ENCODE measurements around the gene MXRA8.
A peak's percentile ranks its signal among the peaks of the same experiment; 100 is the strongest.
"Not testable (repeated sequence)": the region's sequence is repeated elsewhere in the genome, so short reads cannot be mapped to it uniquely, and the experiment has no call there.

MXRA8 gene

GRCh38 chr1:1358433-1359271 is at the start of gene MXRA8:
Gene MXRA8 (minus strand): TSS chr1:1358555. CDS start chr1:1358504, 51 bp downstream.
- peak in 8 of 42 donors; percentile 17 to 63 (median 47) for DNase-seq
- intact Hi-C loops (cut with DNase I): no loop called here

GRCh38 chr1:1407636-1408318 is 49.4 kb upstream of the MXRA8 start:
- no peak for DNase-seq
- intact Hi-C loops (cut with DNase I): no loop called here

DNA sequence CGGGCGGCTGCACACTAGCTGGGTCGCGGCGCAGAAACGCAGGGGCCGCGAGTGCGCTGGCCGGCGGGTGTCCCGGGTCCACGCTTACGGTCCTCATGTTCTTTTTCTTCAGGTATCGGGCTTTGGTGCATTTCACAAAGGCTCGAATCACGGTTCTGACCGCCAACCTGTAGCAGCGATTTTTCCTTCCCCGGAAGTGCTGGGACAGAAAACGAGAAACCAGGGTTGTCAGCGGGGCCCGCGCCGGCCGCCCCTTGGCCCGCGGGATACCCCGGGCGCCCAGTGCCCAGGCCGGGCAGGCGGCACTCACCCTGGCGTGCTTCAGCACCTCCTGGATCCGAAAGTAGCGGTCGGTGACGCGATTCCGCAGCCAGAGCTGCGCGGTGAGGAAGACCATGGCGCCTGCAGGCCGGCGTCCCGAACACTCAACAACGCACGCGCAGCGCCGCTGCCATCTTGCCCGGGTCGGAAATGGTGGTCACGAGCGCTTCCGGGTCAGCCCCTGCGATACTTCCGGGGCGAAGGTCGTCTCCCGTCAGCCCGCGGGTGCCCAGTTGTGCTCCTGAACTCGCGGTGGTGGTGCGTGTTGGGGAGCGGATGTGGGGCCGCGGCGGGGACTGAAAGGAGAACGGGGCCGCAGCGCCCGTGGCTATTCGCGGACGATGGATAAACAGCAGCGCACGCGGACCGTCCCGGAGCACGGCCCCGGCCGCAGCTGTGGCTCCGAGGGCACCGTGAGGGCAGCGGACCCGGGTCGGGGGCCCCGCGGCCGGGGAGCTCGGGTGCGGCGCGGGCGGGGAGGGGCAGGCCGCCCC is 48.7 kb upstream of the MXRA8 start, which contains the start of gene MRPL20:
Gene MRPL20 (minus strand): TSS at position 473 of the 815 bp plus-strand sequence. CDS start 76 bp downstream, at position 397.
- DNase-seq: peak; percentile 88 to 99 (median 95)
- intact Hi-C loops (cut with DNase I): no loop called here

DNA sequence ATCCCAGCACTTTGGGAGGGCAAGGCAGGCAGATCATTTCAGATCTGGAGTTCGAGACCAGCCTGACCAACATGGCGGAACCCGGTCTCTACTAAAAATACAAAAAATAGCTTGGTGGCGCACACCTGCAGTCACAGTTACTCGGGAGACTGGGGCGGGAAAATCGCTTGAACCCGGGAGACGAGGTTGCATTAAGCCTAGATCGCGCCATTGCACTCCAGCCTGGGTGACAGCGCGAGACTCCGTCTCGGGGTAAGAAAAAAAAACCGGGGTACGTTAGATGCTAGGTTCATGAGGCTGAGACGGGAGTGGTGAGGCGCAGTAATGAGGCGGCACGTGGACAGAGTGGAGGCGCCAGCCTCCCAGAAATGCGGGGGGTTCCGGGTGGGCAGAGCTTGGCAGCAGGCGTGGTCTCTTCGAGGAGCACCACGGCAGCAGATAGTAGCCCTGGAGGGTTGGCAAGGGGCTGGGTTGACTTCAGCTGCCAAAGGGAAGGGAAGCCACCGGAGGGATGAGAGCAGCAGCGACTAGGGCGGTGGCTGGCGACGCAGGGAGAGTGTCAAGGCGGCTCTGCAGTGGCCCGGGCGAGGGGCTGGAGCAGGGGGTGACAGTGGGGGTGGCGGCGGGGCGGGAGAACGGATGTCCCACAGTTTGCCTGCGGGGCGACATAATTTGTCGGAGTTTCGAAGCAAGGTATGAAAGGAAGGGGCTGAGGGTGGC is 47.9 kb upstream of the MXRA8 start:
- intact Hi-C loops (cut with DNase I): no loop called here

DNA sequence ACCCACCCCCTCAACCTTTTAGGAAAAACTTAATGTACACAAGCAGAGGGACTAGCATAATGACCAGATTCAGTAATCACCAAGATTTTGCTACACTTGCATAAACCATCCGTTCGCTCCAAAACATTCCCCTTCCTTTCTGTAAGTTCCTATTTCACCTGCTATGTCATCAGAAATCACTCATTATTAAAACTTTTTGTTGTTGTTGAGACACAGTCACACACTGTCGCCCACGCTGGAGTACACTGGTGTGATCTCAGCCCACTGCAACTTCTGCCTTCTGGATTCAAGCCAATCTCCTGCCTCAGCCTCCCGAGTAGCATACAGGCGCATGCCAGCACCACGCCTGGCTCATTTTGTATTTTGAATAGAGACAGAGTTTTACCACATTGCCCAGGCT is 45.3 kb upstream of the MXRA8 start:
- DNase-seq: no peak
- intact Hi-C loops (cut with DNase I): no loop called here

More for the DNA sequence above, 47.9 kb upstream of the MXRA8 start:
- no peak for DNase-seq

GRCh38 chr1:1402901-1403392 is 44.6 kb upstream of the MXRA8 start:
- intact Hi-C loops (cut with DNase I); DNase-seq: not testable (repeated sequence)

DNA sequence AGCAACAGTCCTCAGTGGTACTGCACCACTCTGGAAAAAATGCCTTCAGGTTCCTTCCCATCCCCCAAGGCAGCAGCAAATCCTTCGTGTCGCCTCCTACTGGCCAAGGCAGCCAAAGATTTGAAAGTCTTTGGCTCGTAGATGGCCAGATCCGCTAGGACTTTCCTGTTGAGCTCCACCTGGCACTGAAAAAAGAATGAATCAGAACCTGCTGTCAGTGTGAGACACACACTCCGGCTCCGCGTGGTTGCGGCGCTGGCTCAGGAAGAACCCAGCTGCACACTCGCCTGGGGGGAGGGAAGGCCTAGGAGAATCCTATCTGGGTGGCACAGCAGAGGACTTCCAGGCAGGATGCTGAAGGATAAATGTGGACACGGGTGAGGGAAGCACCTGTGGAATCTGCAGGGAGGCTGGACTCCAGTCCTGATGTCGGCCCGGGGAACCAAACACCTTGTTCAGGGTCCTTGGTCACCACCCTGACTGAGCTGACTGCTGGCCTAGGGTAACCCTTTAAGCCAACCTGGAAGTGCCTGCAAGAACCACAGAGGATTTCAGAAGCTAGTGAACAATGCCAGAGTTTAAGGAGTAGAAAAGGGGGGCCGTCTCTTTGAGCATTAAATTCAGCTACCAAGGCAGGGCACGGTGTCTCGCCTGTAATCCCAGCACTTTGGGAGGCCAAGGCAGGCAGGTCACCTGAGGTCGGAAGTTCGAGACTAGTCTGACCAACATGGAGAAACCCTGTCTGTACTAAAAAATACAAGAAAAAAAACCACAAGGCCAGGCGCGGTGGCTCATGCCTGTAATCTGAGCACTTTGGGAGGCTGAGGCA is 43.9 kb upstream of the MXRA8 start:
- DNase-seq: no peak
- intact Hi-C loops (cut with DNase I): no loop called here

GRCh38 chr1:1401457-1402010 is 43.2 kb upstream of the MXRA8 start:
- intact Hi-C loops (cut with DNase I): no loop called here

DNA sequence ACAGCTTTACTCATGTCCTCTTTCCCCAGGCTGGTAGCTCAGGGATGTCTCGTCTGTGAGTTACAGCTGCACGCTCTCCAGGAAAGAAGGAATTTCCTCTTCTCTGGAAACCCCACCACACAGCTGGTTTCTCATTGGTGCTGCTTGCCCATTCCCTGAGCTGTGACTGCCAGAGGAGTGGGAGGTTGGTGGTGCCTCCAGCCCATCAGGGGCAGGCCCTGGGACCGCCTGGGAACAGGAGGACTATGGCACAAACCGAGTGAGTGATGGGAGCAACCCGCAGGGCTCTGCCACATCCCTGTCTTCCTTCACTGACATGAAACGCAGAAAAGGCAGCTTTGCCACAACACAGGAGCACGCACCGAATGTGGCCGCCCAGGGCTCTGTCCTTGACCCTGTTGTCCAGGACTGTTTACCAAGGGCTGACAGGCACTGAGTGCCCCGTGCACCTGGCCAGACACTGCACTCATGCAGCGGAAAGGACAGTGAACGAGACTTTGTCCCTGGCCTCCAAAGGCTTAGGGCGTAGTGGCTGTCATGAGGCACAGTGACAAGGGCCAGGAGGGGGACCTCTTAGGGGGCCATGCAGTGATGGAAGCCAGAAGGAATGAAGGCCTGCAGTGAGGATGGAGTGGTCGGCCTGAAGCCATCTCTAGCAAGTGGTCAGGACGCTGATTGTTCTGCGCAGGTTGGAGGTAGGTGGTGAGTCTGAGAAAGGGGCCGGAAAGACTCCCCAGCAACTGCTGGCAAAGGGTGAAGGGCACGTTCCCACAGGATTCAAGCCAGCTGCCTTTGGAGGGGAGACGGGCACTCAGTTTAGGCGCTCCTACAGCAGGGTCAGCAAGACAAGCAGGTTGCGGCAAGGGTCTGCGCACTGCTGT is 42.5 kb upstream of the MXRA8 start:
- intact Hi-C loops (cut with DNase I): no loop called here

More at GRCh38 chr1:1401457-1402010, 43.2 kb upstream of the MXRA8 start:
- no peak for DNase-seq

DNA sequence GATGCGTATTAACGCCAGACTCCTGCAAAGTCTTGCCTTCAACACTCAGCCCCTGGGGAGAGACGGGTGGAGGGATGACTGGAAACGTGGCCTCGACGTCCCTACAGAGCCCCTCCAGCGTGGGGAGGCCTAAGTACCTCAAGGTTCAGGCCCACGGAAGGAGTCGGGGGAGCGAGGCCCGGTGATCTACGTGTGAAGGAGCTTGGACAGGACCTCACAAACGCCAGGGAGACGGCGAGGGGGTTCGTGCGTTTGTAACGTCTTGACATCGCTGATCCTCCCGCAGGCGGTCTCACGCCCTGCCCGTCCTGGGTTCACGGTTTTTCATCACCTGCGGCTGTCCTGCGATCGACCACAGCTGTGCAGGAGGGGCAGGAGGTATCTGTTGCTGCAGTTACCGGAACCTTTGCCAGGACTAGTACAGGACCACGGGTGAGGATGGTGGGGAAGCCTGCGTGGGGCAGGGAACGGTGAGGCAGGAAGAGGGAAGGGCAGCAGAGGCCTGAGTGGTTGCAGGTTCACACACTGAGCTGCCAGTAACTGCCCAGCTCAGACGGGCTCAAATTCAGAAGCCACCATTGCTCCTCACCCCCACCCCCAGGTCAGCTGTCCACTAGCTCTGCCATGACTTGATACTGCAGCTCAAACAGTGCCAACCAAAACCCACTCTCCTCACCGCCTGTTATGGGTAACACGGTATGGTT is 41.7 kb upstream of the MXRA8 start:
- DNase-seq: peak in 1 of 42 donors; percentile 15
- intact Hi-C loops (cut with DNase I): loop anchor here (10.0 kb wide), 1 partner anchor 45 kb away; the partner anchor contains the start of gene ATAD3C

More for the DNA sequence above, 42.5 kb upstream of the MXRA8 start:
- no peak for DNase-seq

GRCh38 chr1:1399187-1399871 is 41.0 kb upstream of the MXRA8 start, which contains the start of gene CCNL2:
Gene CCNL2 (minus strand): TSS chr1:1399335. CDS start chr1:1399306, 29 bp downstream.
- intact Hi-C loops (cut with DNase I): loop anchor here (10.0 kb wide), 1 partner anchor 45 kb away; the partner anchor contains the start of gene ATAD3C
- DNase-seq: peak; percentile 95 to 100 (median 99)

DNA sequence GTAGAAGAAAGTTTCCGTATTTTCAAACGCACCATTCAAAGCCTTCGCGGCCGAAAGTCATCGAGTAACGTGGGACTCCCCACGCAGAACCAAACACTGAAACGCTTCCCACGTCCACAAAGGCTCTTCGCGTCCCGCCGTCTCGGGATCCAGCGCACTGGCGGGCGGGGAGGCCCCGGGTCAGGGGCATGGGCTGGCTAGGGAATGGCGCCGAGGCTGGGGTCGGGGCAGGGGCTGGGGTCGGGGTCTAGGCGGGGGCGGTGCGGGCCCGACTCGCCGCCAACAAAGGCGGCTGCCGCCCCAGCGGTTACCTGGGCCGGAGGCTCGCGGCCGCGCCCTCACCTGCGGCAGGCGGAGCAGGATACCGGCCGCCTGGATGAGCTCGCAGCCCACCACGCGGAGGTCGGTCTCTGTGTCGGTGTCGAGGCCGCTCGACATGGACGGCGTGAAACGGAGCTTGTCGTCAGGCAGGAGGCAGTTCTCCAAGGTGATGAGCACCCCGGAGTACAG is 40.4 kb upstream of the MXRA8 start:
- intact Hi-C loops (cut with DNase I): loop anchor here (10.0 kb wide), 1 partner anchor 46 kb away; the partner anchor contains the start of gene ATAD3C
- DNase-seq: no peak

DNA sequence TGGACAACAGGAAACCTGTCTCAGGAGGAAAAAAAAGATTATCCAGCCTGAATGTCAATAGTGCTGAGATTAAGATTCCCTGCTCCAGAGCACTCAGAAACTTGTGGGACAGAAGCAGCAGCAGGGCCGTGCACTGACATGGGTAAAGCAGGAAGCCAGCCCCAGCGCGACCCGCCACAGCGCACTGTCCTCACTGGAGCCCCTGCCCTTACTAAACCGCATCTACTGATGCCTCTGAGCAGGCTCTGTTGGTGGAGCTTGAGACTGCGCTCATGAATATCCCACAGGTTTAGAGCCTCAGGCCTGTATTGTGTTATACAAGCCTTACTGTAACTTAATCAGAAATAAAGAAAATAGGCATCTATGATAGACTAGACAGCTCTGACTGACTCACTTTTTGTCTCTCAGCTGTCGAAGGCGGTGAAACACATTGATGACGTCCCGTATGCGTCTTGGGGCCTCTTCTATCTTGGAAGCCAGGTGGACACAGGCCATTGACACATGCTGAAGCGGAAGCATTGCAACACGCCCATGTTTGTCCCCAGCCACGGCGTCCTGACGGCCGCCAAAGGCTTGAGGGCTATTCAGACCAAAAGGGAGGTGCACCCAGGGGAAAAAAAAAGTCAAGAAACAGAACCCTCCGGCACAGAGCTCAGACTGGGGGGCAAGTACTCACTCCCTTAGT is 39.6 kb upstream of the MXRA8 start:
- intact Hi-C loops (cut with DNase I): loop anchor here (10.0 kb wide), 1 partner anchor 47 kb away; the partner anchor contains the start of gene ATAD3C
- DNase-seq: no peak

- DNase-seq: no peak
- intact Hi-C loops (cut with DNase I): loop anchor here (10.0 kb wide), 1 partner anchor 50 kb away; the partner anchor contains the start of gene ATAD3C
These were observed 36.8 kb upstream of the MXRA8 start for GRCh38 chr1:1395166-1395565.

Data from head of caudate nucleus (tissue), 42 donors.